Fibroblast of lung (primary cell): ENCODE results near the gene PRKCA.
A peak's percentile ranks its signal among the peaks of the same experiment; 100 is the strongest.

Source experiments
- CTCF ChIP-seq, 2 donors: IDR thresholded peaks in 1 of 2; conservative IDR thresholded peaks in 1 of 2; 1 replicate in 1 of 2; 2 replicates in 1 of 2; pipeline ENCODE4 v1.5.1; 2011 to 2012; ENCODE audit warnings: low read length in 2 of 2, control low read depth in 1 of 2, inconsistent platforms in 1 of 2, low read depth in 1 of 2, mild to moderate bottlenecking in 1 of 2
- EZH2 ChIP-seq: IDR thresholded peaks from 2 replicates; pipeline ENCODE4 v1.5.1; 2012; ENCODE audit warnings: low read length, control low read depth, mild to moderate bottlenecking; ENCODE audit errors: missing control alignments

GRCh38 chr17:66310528-66311148, 8.2 kb downstream of the PRKCA start:
- TF ChIP-seq CTCF (conservative IDR thresholded peaks at IDR 0.05 in 1 of 2, IDR thresholded peaks at IDR 0.05 in 1 of 2; ENCODE audit: low read depth in 1 of 2, low read length in 2 of 2) (peak; percentile 8 to 9), EZH2 (no peak)
